Endothelial cell of umbilical vein (primary cell): ENCODE data around the gene GATA2. TPM values are rescaled to one million over a fixed set of nuclear protein-coding genes. Genes with fewer than 3 reads are reported as not detected.
A peak's percentile ranks its signal among the peaks of the same experiment; 100 is the strongest.

Experiments used
- BruUV-seq: library from RNA; stranded (reverse); fragments of 400-500 nt; replicated peaks from 2 replicates; lab custom pipeline; 2021; lab: Mats Ljungman, UMichigan
- CTCF ChIA-PET: fragments of 300-600, 350-600 bp; sonication (Branson Sonifier 250); formaldehyde crosslinking; loops from one replicate; lab custom pipeline; 2021; ENCODE audit warnings: antibody characterized with exemption, inconsistent platforms; lab: Charles Lee
- POLR2A ChIA-PET: fragments of 300-600, 350-600 bp; sonication (Branson Sonifier 250); formaldehyde crosslinking; loops from one replicate; lab custom pipeline; 2021; ENCODE audit warnings: antibody characterized with exemption, inconsistent platforms; lab: Charles Lee
- DNase-seq: peaks from one replicate; pipeline ENCODE4 v3.0.0-alpha.2; 2011; ENCODE audit warnings: low read depth, low spot score
- FAIRE-seq: peaks from 2 replicates; lab custom pipeline; 2011; peaks lifted over from hg19 to GRCh38; lab: Jason Lieb, UNC
- H2AFZ ChIP-seq: 2 replicates; pipeline ENCODE4 v1.6.0; 2012; ENCODE audit warnings: low read depth, low read length, control low read depth, inconsistent platforms
- H3K27ac ChIP-seq: 2 replicates; pipeline ENCODE4 v1.5.1; 2011; ENCODE audit warnings: low read depth, mild to moderate bottlenecking, control low read depth, low read length, moderate library complexity; ENCODE audit not compliant: insufficient read depth
- H3K27me3 ChIP-seq, 2 experiments: 2 replicates each; pipeline versions ENCODE4 v1.6.0 to v1.6.1; 2011; ENCODE audit warnings: low read length in 2 of 2, mixed read lengths in 1 of 2; ENCODE audit not compliant: control insufficient read depth in 2 of 2, insufficient read depth in 2 of 2
- H3K36me3 ChIP-seq, 2 experiments: 2 replicates in 1 of 2; 3 replicates in 1 of 2; pipeline ENCODE4 v1.5.1; 2011; ENCODE audit warnings: low read length in 2 of 2, mild to moderate bottlenecking in 1 of 2, moderate library complexity in 1 of 2; ENCODE audit not compliant: control insufficient read depth in 2 of 2, insufficient read depth in 2 of 2; ENCODE audit errors: extremely low read depth in 1 of 2
- H3K4me1 ChIP-seq: 3 replicates; pipeline ENCODE4 v1.5.1; 2011; ENCODE audit warnings: mild to moderate bottlenecking, low read length; ENCODE audit not compliant: control insufficient read depth, insufficient read depth; ENCODE audit errors: extremely low read depth
- H3K4me2 ChIP-seq: 2 replicates; pipeline ENCODE4 v1.6.1; 2011; ENCODE audit warnings: low read length, control low read depth, mixed read lengths; ENCODE audit not compliant: insufficient read depth
- H3K4me3 ChIP-seq, 3 experiments: fragments of 200-600 bp in 1 of 3; sonication (generic), shearing (Covaris generic) in 1 of 3; replicated peaks in 1 of 3; 2 replicates each; pipeline ENCODE4 v1.5.1; 2011 to 2016; ENCODE audit warnings: control low read depth in 3 of 3, low read length in 3 of 3, mild to moderate bottlenecking in 2 of 3, inconsistent platforms in 1 of 3, low read depth in 1 of 3, moderate library complexity in 1 of 3; ENCODE audit not compliant: insufficient read depth in 1 of 3
- H3K79me2 ChIP-seq: 2 replicates; pipeline ENCODE4 v1.6.0; 2012; ENCODE audit warnings: low read length, inconsistent platforms; ENCODE audit not compliant: control insufficient read depth, insufficient read depth
- H3K9ac ChIP-seq: replicated peaks from 2 replicates; pipeline ENCODE3; 2011; ENCODE audit warnings: low read length, control low read depth; ENCODE audit not compliant: insufficient read depth; ENCODE audit errors: extremely low read depth
- H3K9me1 ChIP-seq: replicated peaks from 3 replicates; pipeline ENCODE4 v1.6.0; 2011; ENCODE audit warnings: mild to moderate bottlenecking, low read length; ENCODE audit not compliant: control insufficient read depth, insufficient read depth; ENCODE audit errors: extremely low read depth
- H3K9me3 ChIP-seq: replicated peaks from 2 replicates; pipeline ENCODE4 v1.5.1; 2012; ENCODE audit warnings: low read length, inconsistent platforms; ENCODE audit not compliant: control insufficient read depth, insufficient read depth
- H4K20me1 ChIP-seq: replicated peaks from 2 replicates; pipeline ENCODE3; 2011; ENCODE audit warnings: mild to moderate bottlenecking, low read length; ENCODE audit not compliant: control insufficient read depth, insufficient read depth; ENCODE audit errors: extremely low read depth
- EZH2 ChIP-seq: IDR thresholded peaks from 2 replicates; pipeline ENCODE4 v1.6.1; 2012; ENCODE audit warnings: borderline replicate concordance, low read depth, mild to moderate bottlenecking, moderate library complexity, low read length, inconsistent platforms; ENCODE audit not compliant: severe bottlenecking
- FOS ChIP-seq: IDR thresholded peaks from 2 replicates; pipeline ENCODE4 v1.6.1; 2011; ENCODE audit warnings: mild to moderate bottlenecking, low read length, moderate library complexity, borderline replicate concordance; ENCODE audit not compliant: insufficient read depth
- GATA2 ChIP-seq: IDR thresholded peaks from 2 replicates; pipeline ENCODE4 v1.7.0; 2011; ENCODE audit warnings: low read depth, mild to moderate bottlenecking, moderate library complexity, mixed read lengths, low read length; ENCODE audit not compliant: insufficient read length, insufficient read depth
- JUN ChIP-seq: IDR thresholded peaks from 2 replicates; pipeline ENCODE4 v1.6.1; 2011; ENCODE audit warnings: borderline replicate concordance, low read depth; ENCODE audit not compliant: insufficient read length, insufficient read depth
- MYC ChIP-seq: IDR thresholded peaks from one replicate; pipeline ENCODE4 v1.6.1; 2011; ENCODE audit warnings: mild to moderate bottlenecking, low read depth, low read length
- POLR2A ChIP-seq: IDR thresholded peaks from 2 replicates; pipeline ENCODE4 v1.6.1; 2012; ENCODE audit warnings: low read depth, mild to moderate bottlenecking, control low read depth, low read length
- POLR2AphosphoS5 ChIP-seq: IDR thresholded peaks from 2 replicates; pipeline ENCODE4 v1.6.1; 2012; ENCODE audit warnings: low read depth, mild to moderate bottlenecking, control low read depth, low read length, moderate library complexity; ENCODE audit not compliant: insufficient read depth
- dilution Hi-C: fragments of 300-500 bp; cut with MboI; formaldehyde crosslinking; loops from one replicate; pipeline ENCODE4 v1.15.0; 2019; ENCODE audit warnings: low sequenced_read_pairs; ENCODE audit not compliant: extremely low pct_ligation_motif_present
- intact Hi-C: fragments of 100-400 bp; cut with micrococcal nuclease; formaldehyde crosslinking; loops from one replicate; pipeline ENCODE4 v1.10.0; 2022
- polyA plus RNA-seq, 4 experiments: library from polyadenylated mRNA; depleted of rRNA in 3 of 4; stranded (reverse) in 3 of 4; unstranded in 1 of 4; fragments of >200 nt; gene quantifications; 2 replicates each; pipeline versions ENCODE4 v1.2.1 to v1.2.3, GENCODE V29; 2011 to 2012; ENCODE audit warnings: missing spikeins in 1 of 4
- total RNA-seq: library from RNA; stranded (reverse); gene quantifications from 2 replicates; pipeline ENCODE4 v1.2.3, GENCODE V29; 2021
- TF ChIP-seq, protein P1 (sequence below), 2 donors: IDR thresholded peaks; 1 replicate in 1 of 2; 2 replicates in 1 of 2; pipeline ENCODE4 v1.5.1; 2011; ENCODE audit warnings: low read length in 2 of 2, mild to moderate bottlenecking in 2 of 2, moderate library complexity in 2 of 2, control low read depth in 1 of 2, inconsistent platforms in 1 of 2, low read depth in 1 of 2; ENCODE audit not compliant: insufficient read depth in 1 of 2; ENCODE audit errors: extremely low read depth in 1 of 2
- TF ChIP-seq, protein P2 (sequence below): IDR thresholded peaks from 2 replicates; pipeline ENCODE4 v1.6.1; 2011; ENCODE audit not compliant: insufficient read depth, insufficient read length

GATA2 gene
- total and polyA plus RNA-seq, 2 donors (not counting 3 experiments of a cell fraction or from before 2014, with no cell fraction given) = 28.8 to 62.2 TPM

DNA sequence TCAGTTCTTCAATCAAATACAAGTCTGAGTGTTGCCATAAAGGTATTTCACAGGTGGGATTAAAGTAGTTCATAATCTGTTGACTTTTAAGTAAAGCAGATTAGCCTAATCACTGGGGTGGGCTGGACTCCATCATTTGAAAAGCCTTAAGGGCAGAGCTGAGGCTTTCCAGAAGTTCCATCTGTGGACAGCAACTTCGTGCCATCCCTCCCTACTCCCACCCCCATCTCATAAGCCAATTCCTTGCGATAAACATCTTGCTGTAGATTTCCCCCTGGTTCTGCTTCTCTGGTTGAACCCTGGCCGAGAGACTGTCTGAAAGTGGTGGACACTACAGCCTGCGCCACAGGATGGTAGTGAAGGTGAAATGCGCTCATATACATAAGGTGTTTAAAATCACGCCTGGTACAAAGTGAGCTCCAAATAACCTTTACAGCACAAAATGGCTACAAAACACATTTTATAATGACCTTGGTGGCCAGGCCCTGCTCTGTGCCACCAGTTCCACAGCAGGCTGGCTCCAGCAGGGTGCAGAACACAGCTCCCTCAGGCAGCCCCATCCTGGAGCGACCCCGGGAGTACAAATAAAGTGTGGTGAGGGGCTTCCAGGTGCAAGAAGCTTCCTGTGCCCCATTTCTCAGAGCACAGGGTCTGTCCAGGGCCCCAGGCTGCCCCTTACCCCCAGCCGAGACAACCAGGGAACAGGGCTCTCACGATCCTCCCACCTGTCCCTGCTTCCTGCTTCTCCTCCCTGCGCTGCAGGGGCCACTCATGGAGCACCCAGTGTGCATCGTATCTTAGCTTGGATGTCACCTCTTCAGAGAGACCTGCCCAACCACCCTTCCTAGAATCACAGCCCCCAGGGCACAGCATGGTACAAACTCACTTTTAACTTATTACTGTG, 25.8 kb upstream of the GATA2 start:
- Histone ChIP-seq H3K27me3 (peaks cover 36 to 39% of the 10 kb centered on the region in 2 experiments), H4K20me1 (no peaks in the 10 kb centered on the region), H3K79me2 (no peaks in the 10 kb centered on the region), H3K4me3 (no peak overlapping the region), H3K9me1 (no peaks in the 10 kb centered on the region), H3K4me2 (no peak overlapping the region), H3K9me3 (no peaks in the 10 kb centered on the region), H3K9ac (no peak overlapping the region), H3K4me1 (no peaks in the 10 kb centered on the region), H3K36me3 (no peaks in the 10 kb centered on the region), H3K27ac (no peak overlapping the region), H2AFZ (no peak overlapping the region)
- CTCF ChIA-PET = no interaction called here
- DNase-seq (no peak), FAIRE-seq (peak; percentile 40)
- dilution Hi-C loops = no loop called here
- BruUV-seq = no TSS peak
- intact Hi-C loops = no loop called here
- TF ChIP-seq POLR2A (no peak), GATA2 (no peak), POLR2AphosphoS5 (no peak), JUN (no peak)
- POLR2A ChIA-PET = no interaction called here

DNA sequence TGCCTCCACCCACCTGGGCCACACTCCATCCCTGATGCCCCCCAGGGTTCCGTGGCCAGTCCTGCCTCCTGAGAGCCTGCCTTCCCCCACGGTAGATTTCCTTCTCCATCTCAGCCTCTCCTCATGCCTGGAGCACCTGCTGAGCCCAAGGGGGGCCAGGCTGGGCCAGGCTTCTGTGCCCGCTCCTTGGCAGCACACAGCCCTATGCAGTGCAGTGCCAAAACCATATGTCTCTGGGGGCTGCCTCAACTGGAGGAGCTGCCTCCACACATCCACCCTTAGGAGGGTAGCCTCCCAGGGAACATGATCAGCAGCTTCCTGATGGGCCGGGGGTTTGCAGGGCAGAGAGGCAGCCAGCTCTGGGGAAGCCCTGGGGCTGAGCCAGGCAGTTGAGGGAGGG, 24.6 kb upstream of the GATA2 start:
- Histone ChIP-seq H3K36me3 (no peaks in the 10 kb centered on the region), H3K4me3 (no peak overlapping the region), H3K4me1 (no peaks in the 10 kb centered on the region), H3K9me1 (no peaks in the 10 kb centered on the region), H3K27me3 (peaks cover 40 to 43% of the 10 kb centered on the region in 2 experiments), H2AFZ (no peak overlapping the region), H3K9ac (no peak overlapping the region), H3K27ac (no peak overlapping the region), H3K4me2 (no peak overlapping the region), H4K20me1 (no peaks in the 10 kb centered on the region), H3K79me2 (no peaks in the 10 kb centered on the region), H3K9me3 (no peaks in the 10 kb centered on the region)
- BruUV-seq = no TSS peak
- CTCF ChIA-PET = no interaction called here
- no peak for FAIRE-seq
- intact Hi-C loops = no loop called here
- POLR2A ChIA-PET = no interaction called here
- TF ChIP-seq FOS = no peak
- TF ChIP-seq, protein P1, sequence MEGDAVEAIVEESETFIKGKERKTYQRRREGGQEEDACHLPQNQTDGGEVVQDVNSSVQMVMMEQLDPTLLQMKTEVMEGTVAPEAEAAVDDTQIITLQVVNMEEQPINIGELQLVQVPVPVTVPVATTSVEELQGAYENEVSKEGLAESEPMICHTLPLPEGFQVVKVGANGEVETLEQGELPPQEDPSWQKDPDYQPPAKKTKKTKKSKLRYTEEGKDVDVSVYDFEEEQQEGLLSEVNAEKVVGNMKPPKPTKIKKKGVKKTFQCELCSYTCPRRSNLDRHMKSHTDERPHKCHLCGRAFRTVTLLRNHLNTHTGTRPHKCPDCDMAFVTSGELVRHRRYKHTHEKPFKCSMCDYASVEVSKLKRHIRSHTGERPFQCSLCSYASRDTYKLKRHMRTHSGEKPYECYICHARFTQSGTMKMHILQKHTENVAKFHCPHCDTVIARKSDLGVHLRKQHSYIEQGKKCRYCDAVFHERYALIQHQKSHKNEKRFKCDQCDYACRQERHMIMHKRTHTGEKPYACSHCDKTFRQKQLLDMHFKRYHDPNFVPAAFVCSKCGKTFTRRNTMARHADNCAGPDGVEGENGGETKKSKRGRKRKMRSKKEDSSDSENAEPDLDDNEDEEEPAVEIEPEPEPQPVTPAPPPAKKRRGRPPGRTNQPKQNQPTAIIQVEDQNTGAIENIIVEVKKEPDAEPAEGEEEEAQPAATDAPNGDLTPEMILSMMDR (IDR thresholded peaks at IDR 0.05; ENCODE audit: extremely low read depth in 1 of 2, insufficient read depth in 1 of 2, low read depth in 1 of 2, low read length in 2 of 2) = no peak
- no peak for TF ChIP-seq JUN
- no peak for TF ChIP-seq GATA2
- TF ChIP-seq POLR2AphosphoS5 = no peak
- TF ChIP-seq POLR2A = no peak
- TF ChIP-seq, protein P2, sequence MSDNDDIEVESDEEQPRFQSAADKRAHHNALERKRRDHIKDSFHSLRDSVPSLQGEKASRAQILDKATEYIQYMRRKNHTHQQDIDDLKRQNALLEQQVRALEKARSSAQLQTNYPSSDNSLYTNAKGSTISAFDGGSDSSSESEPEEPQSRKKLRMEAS = no peak
- TF ChIP-seq EZH2 = no peak
- TF ChIP-seq MYC = no peak
- no peak for DNase-seq
- dilution Hi-C loops = no loop called here
